ENCODE results near the gene SPATA31D4. TPM values are rescaled to one million over a fixed set of nuclear protein-coding genes. Genes with fewer than 3 reads are reported as not detected.
"Not testable (repeated sequence)": the region's sequence is repeated elsewhere in the genome, so short reads cannot be mapped to it uniquely, and the experiment has no call there.

SPATA31D4 gene
- total RNA-seq, 1 experiment from 2014 or later, result not detected

GRCh38 chr9:81948650-81949049 is 20.4 kb downstream of the SPATA31D4 start:
- in situ Hi-C loops (cut with HindIII; ENCODE audit: low pct_unique_long_range_greater_than_20kb, low sequenced_read_pairs); DNase-seq (ENCODE audit: low read depth): not testable (repeated sequence)

GRCh38 chr9:81953096-81953495 is 24.9 kb downstream of the SPATA31D4 start:
- in situ Hi-C loops (cut with HindIII; ENCODE audit: low pct_unique_long_range_greater_than_20kb, low sequenced_read_pairs), result no loop called here

GRCh38 chr9:81955625-81956024 is 27.4 kb downstream of the SPATA31D4 start:
- DNase-seq (ENCODE audit: low read depth), result no peak
- in situ Hi-C loops (cut with HindIII; ENCODE audit: low pct_unique_long_range_greater_than_20kb, low sequenced_read_pairs), result no loop called here

More at GRCh38 chr9:81953096-81953495, 24.9 kb downstream of the SPATA31D4 start:
- DNase-seq (ENCODE audit: low read depth), result no peak

- in situ Hi-C loops (cut with HindIII; ENCODE audit: low pct_unique_long_range_greater_than_20kb, low sequenced_read_pairs), result no loop called here
- no peak for DNase-seq (ENCODE audit: low read depth)
These were observed 36.3 kb downstream of the SPATA31D4 start for GRCh38 chr9:81964218-81965171.

- in situ Hi-C loops (cut with HindIII; ENCODE audit: low pct_unique_long_range_greater_than_20kb, low sequenced_read_pairs), result no loop called here
- no peak for DNase-seq (ENCODE audit: low read depth)
These were observed 39.8 kb downstream of the SPATA31D4 start for GRCh38 chr9:81968026-81968425.

- no peak for DNase-seq (ENCODE audit: low read depth)
- in situ Hi-C loops (cut with HindIII; ENCODE audit: low pct_unique_long_range_greater_than_20kb, low sequenced_read_pairs), result no loop called here
These were observed 41.7 kb downstream of the SPATA31D4 start for GRCh38 chr9:81969971-81970370.

- in situ Hi-C loops (cut with HindIII; ENCODE audit: low pct_unique_long_range_greater_than_20kb, low sequenced_read_pairs), result no loop called here
- DNase-seq (ENCODE audit: low read depth), result no peak
These were observed 43.5 kb downstream of the SPATA31D4 start for GRCh38 chr9:81971727-81972126.

GRCh38 chr9:81974764-81975163 is 46.5 kb downstream of the SPATA31D4 start:
- DNase-seq (ENCODE audit: low read depth), result no peak
- in situ Hi-C loops (cut with HindIII; ENCODE audit: low pct_unique_long_range_greater_than_20kb, low sequenced_read_pairs), result no loop called here

GRCh38 chr9:81976351-81976750 is 48.1 kb downstream of the SPATA31D4 start:
- in situ Hi-C loops (cut with HindIII; ENCODE audit: low pct_unique_long_range_greater_than_20kb, low sequenced_read_pairs), result no loop called here
- no peak for DNase-seq (ENCODE audit: low read depth)

GRCh38 chr9:81979196-81979595 is 51.0 kb downstream of the SPATA31D4 start:
- in situ Hi-C loops (cut with HindIII; ENCODE audit: low pct_unique_long_range_greater_than_20kb, low sequenced_read_pairs), result no loop called here
- DNase-seq (ENCODE audit: low read depth), result no peak

GRCh38 chr9:81980568-81980967 is 52.3 kb downstream of the SPATA31D4 start:
- DNase-seq (ENCODE audit: low read depth), result no peak
- in situ Hi-C loops (cut with HindIII; ENCODE audit: low pct_unique_long_range_greater_than_20kb, low sequenced_read_pairs), result no loop called here

GRCh38 chr9:81981883-81982282 is 53.7 kb downstream of the SPATA31D4 start:
- in situ Hi-C loops (cut with HindIII; ENCODE audit: low pct_unique_long_range_greater_than_20kb, low sequenced_read_pairs), result no loop called here
- no peak for DNase-seq (ENCODE audit: low read depth)

Other genes with a start within 250 kb of the SPATA31D4 start
- gene TLE1, start 238.9 kb upstream of the SPATA31D4 start, total RNA-seq (2014; rRNA removed; shearing (Covaris generic); ENCODE audit: low replicate concordance), result 40.6 and 67.8 TPM in 2 replicates
- not detected in 2 replicates for gene SPATA31D3, start 15.1 kb downstream of the SPATA31D4 start, total RNA-seq (2014; rRNA removed; shearing (Covaris generic); ENCODE audit: low replicate concordance)
- not detected in 2 replicates for gene SPATA31D1, start 60.3 kb downstream of the SPATA31D4 start, total RNA-seq (2014; rRNA removed; shearing (Covaris generic); ENCODE audit: low replicate concordance)

All from Caki2 (cell line).